Urothelium cell line (cell line): ENCODE data around the gene ZNF674.
A peak's percentile ranks its signal among the peaks of the same experiment; 100 is the strongest.
"Not testable (repeated sequence)": the region's sequence is repeated elsewhere in the genome, so short reads cannot be mapped to it uniquely, and the experiment has no call there.

Experiments
- DNase-seq: peaks from one replicate; pipeline ENCODE4 v3.0.0; 2011; ENCODE audit warnings: low spot score, mixed read lengths
- FAIRE-seq: peaks from 2 replicates; lab custom pipeline; 2011; peaks lifted over from hg19 to GRCh38; lab: Jason Lieb, UNC

The ZNF674 gene

DNA sequence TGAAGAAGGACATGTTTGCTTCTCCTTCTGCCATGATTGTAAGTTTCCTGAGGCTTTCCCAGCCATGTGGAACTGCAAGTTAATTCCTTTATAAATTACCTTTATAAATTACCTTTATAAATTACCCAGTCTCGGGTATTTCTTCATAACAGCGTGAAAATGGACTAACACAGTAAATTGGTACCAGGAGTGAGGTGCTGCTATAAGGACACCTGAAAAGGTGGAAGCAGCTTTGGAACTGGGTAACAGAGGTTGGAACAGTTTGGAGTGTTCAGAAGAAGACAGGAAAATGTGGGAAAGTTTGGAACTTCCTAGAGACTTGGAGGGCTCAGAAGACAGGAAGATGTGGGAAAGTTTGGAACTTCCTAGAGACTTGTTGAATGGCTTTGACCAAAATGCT lies 66.6 kb downstream of the ZNF674 start:
- not testable (repeated sequence) for FAIRE-seq, DNase-seq

DNA sequence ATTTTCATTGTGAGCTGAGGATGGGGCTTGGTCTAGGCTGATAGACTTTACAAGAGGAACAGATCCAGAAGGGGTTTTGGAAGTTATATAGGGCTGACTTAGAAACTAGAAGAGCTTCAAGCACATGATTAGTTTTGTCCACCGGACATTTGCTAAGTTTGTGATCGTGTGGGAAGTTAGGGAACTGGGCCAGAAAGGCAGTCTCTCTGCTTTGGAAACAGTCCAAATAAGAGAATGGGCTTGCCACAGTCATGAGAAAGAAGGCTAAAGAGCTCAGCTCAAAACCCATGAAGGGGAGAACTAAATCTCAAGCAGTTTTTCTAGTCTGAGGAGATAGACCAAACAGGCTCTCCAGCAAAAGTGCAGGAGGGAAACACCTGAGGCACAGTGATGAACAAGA lies 67.8 kb downstream of the ZNF674 start:
- FAIRE-seq, result no peak
- DNase-seq, result peak; percentile 1

DNA sequence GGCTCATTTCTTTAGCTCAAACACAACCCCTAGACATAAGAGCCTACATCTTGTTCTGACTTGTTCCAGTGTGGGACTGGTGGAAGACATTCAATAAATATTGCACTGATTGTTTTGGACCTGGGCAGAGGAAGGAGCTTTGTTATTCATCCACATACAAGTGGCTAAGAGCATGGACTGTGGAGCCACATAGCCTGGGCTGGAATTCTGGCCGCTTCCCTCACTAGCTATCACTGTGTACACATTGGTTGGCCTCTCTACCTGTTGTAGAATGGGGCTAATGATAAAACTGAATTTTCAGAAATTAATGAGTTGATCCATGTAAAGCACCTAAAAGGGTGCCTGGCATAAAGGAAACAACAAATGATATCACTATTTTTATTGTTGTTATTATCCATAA lies 80.0 kb downstream of the ZNF674 start:
- FAIRE-seq (no peak), DNase-seq (no peak)

DNA sequence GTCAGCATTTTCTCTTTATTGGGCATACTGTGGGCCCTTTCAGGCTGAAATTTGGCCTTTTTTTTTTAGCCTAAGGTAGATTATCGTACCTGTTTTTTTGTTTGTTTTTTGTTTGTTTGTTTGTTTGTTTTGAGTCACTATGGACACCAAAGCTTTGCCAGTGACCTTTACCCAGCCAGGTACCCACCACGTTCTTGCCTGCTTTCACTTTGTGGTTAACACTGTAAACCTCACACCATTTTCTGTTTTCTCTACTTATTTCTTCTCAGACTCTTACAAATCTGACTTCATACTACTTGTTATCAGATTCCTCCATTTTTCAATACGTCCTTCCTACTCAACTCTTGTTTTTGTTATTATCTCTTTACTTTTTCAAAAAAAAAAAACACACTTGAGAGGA lies 81.5 kb downstream of the ZNF674 start:
- DNase-seq (no peak), FAIRE-seq (no peak)

DNA sequence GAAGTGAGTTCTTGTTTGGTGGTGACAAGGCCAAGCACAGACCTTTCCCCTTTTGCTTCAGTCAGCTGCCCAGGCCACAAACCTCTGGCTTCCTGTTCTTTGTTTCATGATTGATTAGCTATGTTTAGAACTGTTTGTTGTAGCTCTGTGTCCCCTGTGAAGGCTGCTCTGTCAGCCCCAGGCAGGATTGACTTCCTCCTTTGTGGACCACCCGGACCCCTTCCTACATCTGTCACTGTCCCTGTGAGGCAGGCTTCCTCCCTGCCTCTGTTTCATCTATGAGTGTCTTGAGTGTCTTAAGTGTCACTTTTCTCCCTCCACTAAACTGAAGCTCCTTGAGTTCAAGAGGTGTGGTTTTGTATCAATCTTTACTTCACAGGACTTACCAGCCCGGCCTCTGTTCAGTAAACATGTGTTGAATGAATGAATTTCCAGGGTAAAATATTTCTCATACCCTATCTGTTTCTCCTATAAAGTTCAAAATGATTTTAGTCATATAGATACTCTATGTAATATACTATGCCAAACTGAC lies 83.5 kb downstream of the ZNF674 start:
- FAIRE-seq, result no peak
- DNase-seq, result no peak

DNA sequence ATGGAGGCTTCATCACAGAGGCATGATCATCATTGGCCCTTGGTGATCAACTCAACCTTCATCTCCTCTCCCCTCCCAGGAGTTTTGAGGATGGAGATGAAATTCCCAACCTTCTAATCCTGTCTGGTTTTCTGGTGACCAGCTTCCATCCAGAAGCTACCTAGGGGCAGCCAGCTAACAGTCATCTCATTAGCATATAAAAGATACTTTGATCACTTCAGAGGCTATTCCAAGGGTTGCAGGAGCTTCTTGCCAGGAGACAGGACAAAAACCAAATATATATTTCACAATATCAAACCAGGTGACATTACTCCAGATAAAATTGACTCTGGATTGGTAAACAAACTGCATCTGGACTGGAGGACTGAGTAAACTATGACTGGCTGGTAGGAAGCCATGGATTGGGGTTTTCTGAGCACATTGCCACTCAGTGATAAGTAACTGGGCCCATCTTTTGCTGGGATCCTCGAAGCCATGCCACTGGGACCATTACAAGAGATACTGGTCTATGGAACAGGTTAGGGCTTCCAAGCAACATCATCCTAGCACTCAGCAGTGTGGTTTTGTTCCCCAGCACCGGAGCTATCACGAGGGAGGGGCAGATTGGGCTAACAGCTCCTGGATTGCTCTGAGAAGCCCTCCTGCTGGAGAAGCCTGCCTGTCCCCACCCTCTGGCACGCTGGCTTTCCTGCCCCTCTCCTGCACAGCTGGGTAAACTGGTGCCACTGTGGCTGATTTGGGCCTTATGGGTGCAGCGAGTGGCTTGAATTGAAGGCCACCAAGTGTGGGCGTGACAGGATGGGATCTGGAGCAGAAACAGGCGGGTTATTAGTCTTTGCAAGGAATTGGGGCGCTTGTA lies 84.2 kb downstream of the ZNF674 start:
- not testable (repeated sequence) for DNase-seq, FAIRE-seq

DNA sequence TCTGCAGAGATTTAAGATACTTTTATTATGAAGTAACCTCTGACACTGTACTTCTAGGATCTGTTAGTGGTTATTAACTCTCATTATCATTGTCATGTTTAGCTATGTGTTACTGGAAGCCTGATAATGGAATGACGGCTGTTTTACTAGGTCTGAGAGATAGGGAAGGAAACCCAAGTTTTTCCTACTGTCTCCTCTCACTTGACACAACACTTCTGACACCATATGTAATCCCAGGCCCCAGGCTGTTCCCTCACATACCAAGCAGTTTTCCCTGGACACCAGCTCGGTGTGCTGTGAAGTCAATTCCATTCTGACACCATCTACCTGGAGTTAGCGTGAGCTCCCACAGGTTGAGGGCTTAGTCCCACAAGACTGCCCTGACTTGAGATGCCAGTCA lies 85.6 kb downstream of the ZNF674 start:
- FAIRE-seq, result no peak
- no peak for DNase-seq

DNA sequence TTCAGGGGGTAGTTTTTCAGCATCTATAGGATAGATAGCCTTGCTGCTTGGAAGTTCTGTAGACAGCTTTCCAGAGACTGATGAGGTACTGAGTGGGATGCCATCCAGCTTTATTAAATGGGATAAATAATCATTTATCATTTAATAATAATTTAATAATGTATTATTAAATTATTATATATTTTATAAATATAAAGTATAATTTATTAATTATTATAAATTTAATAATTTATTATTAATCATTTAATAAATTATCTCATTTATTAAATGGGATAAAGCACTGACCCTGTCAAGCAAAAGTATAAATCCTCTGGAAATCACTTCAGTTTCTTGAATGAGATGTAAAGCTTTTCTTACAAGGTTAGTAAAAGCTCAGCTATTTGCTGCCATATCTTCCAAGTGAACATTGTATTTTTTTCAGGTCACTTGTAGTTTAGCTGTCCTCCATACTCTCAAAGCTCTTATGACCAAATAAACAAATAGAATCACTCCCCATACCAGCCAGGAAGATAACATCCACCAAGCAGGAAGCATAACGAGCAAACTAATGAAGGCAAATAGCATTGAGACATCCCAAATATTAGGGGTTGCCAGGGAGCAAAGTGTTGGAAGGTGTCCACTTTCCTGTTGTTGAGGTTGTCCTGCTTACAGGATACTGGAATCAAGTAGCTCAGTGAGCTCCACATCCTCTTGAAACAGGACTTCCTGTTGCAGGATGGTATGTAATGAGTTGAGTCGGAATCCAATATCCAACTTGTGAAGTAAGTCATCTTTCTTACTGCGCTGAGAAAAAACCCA lies 88.9 kb downstream of the ZNF674 start:
- DNase-seq (no peak), FAIRE-seq (no peak)
